Retina (tissue), 1 donor: ENCODE results near the gene FAM72C.
"Not testable (repeated sequence)": the region's sequence is repeated elsewhere in the genome, so short reads cannot be mapped to it uniquely, and the experiment has no call there.

Experiments used
- DNase-seq: peaks from one replicate; pipeline ENCODE4 v3.0.0-alpha.2; 2016

FAM72C gene

DNA sequence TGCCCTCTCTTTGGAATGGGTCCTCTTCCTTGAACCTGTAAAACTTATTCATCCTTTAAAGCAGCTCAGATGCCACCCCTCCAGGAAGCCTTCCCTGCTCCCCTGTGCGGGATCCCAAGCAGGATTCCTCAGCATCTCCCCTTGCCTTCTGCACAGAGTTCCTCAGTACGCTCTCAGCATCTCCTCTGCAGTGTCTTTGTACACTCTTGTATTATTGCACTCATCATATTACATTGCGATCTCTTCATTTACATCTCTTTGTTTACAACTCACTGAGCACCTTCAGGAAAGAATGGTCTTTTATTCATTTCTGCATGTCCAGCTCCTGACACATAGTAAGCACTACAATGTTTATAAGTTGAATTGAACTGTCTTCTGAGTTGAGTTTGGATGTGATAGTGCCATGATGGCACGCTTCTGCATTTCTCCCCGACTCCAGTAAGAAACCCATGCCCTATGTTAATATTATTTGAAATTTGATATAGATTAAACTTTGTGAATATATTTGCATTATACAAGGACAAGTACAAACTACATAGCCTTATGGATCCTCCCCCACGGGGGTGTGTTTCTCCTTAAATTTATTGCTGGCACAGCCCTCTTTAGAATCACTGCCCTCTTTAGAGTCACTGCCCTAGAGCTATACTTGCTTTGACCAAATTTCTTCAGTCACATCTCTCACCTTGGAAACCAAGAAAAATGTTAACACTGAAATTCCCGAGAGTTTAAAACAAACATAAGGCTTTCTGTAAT lies 13.1 kb upstream of the FAM72C start:
- DNase-seq: not testable (repeated sequence)

GRCh38 chr1:143974416-143974815 lies 2.6 kb upstream of the FAM72C start:
- not testable (repeated sequence) for DNase-seq

- not testable (repeated sequence) for DNase-seq
These were observed 2.2 kb upstream of the FAM72C start for GRCh38 chr1:143973876-143974414.

- not testable (repeated sequence) for DNase-seq
These were observed 1.1 kb upstream of the FAM72C start for GRCh38 chr1:143972753-143973326.

DNA sequence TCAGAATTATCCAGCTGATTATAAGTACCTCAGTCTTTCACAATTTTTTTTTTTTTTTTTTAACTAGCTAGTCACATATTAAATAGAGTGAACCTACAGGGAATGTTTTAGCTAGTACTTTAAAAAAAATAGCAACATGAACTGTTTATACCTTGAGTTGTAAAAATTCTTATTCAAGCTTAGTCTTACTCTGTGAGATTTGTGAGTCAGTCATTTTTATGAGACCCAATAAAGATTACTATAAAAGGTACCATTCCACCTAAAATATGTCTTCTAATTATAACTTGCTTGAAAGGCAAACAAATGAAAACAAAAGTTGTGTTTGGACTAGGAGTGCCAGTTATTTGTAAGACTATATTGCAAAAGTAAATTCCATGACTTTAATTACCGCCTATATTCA lies 5.9 kb downstream of the FAM72C start:
- DNase-seq: not testable (repeated sequence)

- not testable (repeated sequence) for DNase-seq
These were observed 7.5 kb downstream of the FAM72C start for GRCh38 chr1:143964294-143964693.

DNA sequence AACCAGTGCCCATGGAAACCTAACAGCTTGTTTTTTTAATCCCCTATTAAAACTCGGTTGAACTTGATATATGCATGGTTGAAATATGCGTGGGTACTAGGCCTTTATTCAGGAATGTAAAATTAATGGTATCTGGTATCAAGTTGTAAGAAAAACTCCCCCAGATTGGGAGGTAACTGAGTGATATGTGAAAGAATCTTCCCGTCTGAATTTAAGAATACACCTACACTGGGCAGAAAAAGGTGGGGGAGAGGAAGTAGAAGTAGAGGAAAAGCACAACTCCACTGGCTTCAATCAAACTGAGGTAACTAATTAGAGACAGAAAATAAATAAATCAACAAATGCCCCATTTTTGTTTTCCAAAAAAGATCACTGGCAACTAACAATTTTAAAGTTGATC lies 15.9 kb downstream of the FAM72C start:
- not testable (repeated sequence) for DNase-seq

- DNase-seq: not testable (repeated sequence)
These were observed 18.9 kb downstream of the FAM72C start for GRCh38 chr1:143952913-143953312.

- DNase-seq: not testable (repeated sequence)
These were observed 20.0 kb downstream of the FAM72C start for GRCh38 chr1:143951485-143952391.

- DNase-seq: not testable (repeated sequence)
These were observed 24.0 kb downstream of the FAM72C start for GRCh38 chr1:143947749-143948148.

DNA sequence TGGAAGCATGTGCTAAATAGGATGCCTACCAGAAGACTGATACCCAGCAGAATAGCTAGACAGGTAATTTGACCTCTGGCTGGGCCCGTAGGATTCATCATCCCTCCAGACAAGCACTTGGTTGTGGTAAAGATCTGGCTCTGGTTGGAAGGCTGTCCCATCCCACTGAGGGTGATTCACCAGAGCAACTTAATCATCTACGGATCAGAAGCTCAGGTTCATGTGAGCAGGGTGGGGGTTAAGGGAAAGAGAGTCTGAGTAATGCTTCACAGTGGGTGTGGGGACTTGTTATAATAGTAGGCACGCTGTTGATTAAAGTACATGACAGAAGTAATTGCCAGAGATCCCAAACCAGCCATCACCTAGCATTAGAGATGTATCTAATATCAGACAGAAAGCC lies 26.5 kb downstream of the FAM72C start:
- not testable (repeated sequence) for DNase-seq

GRCh38 chr1:143944576-143945240 lies 27.1 kb downstream of the FAM72C start:
- not testable (repeated sequence) for DNase-seq

- not testable (repeated sequence) for DNase-seq
These were observed 28.3 kb downstream of the FAM72C start for GRCh38 chr1:143943319-143943978.

DNA sequence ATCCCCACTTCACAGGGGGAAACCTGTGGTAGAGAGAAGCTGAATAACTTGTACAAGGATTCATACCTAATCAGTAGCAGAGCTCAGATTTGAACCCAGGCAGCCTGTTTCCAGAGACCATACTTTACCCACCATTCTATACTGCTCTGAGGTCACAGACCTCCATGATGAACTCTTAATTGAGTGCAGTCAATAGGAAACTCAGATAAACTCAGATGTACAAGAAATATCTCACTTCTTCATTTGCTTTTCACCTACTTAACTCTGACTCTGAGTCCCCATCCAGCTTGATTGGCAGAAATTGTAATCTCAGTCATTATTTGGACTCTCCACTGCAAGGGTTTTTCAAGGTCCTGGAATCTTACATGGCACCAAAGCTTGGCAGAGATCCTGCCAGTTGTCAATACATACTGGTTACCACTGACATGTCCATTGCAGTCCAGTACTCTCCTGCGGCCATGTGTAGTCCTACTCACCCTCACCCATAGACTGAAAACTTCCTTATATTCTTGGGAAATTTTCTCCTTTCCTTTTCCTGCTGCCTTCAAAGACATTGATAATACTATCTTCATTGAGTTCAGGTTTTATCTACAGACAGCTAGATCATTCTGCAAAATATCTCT lies 29.4 kb downstream of the FAM72C start:
- DNase-seq: not testable (repeated sequence)

GRCh38 chr1:143939666-143940065 lies 32.1 kb downstream of the FAM72C start:
- DNase-seq: not testable (repeated sequence)

- DNase-seq: not testable (repeated sequence)
These were observed 32.9 kb downstream of the FAM72C start for GRCh38 chr1:143938922-143939321.

DNA sequence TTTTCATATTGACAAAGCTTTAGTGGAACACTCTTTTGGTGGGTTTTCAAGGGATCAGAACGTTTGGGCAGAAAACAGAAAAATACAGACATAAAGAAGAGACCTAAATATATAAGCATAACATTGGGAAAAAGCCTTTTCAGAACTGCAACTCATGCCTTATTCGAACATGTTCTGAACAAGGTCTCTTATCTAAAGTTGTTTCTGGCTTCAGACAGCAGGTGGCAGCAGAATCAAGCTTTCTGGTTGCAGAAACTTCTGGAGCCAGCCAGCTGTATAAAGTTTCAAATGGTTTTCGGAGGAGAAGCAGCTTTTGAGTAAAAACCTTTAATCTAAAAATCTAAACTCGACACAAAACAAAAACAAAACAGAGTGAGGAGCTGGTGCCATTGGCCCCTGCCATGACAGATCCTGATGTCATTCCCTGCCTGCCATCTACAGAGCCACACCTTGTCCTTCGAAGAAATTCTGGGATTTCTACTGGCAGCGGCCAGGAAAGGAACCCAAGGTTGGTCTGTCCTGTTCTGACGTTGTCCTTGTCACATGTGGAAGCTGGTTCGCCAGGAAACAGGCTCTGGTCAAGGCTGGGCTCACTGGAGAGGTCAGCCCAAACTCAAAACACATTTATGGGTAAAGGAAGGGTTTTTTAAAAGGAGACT lies 35.2 kb downstream of the FAM72C start:
- not testable (repeated sequence) for DNase-seq

DNA sequence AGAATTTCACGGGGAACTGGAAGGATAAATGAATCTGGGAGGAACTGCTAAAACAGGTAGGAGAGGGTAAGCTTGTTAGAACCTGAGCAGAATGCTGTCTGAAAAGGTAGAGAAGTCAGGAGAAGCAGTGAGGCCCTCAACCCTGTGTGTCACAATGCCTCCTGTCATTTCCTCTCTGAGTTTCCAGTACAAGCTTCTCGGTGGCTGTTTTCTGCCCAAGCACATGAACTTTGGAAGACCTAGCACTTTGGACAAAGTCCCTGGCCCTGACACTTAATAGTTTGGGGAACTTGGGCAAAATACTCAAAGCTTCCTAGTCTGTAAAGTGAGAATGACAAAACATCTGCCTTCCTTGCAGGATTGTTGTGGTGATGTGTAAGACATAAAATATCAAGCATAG lies 52.7 kb downstream of the FAM72C start:
- not testable (repeated sequence) for DNase-seq

DNA sequence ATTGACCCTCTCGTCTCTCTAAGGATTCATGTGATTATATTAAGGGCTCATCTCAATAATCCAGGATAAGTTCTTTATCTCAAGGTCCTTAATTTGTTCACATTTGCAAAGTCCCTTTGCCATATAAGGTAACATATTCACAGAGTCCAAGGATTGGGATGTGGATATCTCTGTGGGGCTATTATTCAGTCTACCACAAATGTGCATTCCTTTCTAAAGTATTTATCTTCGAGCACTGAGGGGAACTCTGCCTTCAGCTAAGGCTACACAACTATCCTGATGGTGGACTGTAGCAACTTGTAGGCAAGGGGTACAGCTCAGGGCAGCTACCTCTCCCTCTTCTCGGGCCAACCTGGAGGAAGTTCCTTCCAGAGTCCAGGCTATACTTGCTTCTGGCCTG lies 53.2 kb downstream of the FAM72C start:
- DNase-seq: not testable (repeated sequence)

GRCh38 chr1:143913705-143914104 lies 58.1 kb downstream of the FAM72C start:
- DNase-seq: not testable (repeated sequence)
